GM12801 (cell line): ENCODE data around the gene CCDC3.

Experiments used
- CTCF ChIP-seq: IDR thresholded peaks from one replicate; pipeline ENCODE4 v1.5.1; 2011; ENCODE audit warnings: control low read depth; ENCODE audit not compliant: insufficient read length; ENCODE audit errors: extremely low read depth

The CCDC3 gene

GRCh38 chr10:12874501-12874900 is 127.0 kb downstream of the CCDC3 start:
- TF ChIP-seq CTCF = no peak

GRCh38 chr10:12873172-12873571 is 128.3 kb downstream of the CCDC3 start:
- TF ChIP-seq CTCF = no peak

GRCh38 chr10:12872577-12872976 is 128.9 kb downstream of the CCDC3 start:
- TF ChIP-seq CTCF = no peak

GRCh38 chr10:12869427-12869826 is 132.1 kb downstream of the CCDC3 start:
- TF ChIP-seq CTCF = no peak

GRCh38 chr10:12868229-12868628 is 133.3 kb downstream of the CCDC3 start:
- TF ChIP-seq CTCF = no peak

- TF ChIP-seq CTCF = no peak
Measured at GRCh38 chr10:12862459-12862858, 139.1 kb downstream of the CCDC3 start.

- no peak for TF ChIP-seq CTCF
Measured at GRCh38 chr10:12854988-12855387, 146.5 kb downstream of the CCDC3 start.

- TF ChIP-seq CTCF = no peak
Measured at GRCh38 chr10:12852687-12853086, 148.8 kb downstream of the CCDC3 start.
